HFF-Myc (cell line): ENCODE data around the gene IBA57.

Experiments
- DNase-seq: peaks from one replicate; pipeline ENCODE4 v3.0.0-alpha.2; 2011; ENCODE audit warnings: low read depth; ENCODE audit errors: extremely low read depth
- H3K4me3 ChIP-seq: replicated peaks from 2 replicates; pipeline ENCODE4 v1.5.1; 2011; ENCODE audit warnings: low read depth, mild to moderate bottlenecking, control low read depth, low read length
- TF ChIP-seq, protein P1 (sequence below): IDR thresholded peaks from 2 replicates; pipeline ENCODE4 v1.5.1; 2012; ENCODE audit warnings: mild to moderate bottlenecking, low read depth, low read length, control low read depth; ENCODE audit errors: missing control alignments

The IBA57 gene

DNA sequence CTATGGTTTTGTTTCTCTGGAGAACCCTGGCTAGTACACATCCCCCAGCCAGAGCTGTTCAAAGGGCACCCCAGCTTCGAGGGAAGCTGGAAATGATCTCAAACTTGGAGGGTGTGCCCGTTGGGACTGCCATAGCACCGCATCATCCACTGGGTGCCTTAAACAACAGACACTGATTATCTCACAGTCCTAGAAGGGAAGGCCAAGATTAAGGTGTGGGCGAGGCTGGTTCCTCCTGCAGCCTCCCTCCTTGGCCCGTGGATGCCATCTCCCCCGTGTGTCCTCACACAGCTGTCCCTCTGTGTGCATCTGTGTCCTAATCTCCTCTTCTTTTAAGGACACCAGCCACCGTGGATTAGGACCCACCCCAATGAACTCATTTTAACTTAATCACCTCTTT lies 4.2 kb upstream of the IBA57 start:
- TF ChIP-seq, protein P1, sequence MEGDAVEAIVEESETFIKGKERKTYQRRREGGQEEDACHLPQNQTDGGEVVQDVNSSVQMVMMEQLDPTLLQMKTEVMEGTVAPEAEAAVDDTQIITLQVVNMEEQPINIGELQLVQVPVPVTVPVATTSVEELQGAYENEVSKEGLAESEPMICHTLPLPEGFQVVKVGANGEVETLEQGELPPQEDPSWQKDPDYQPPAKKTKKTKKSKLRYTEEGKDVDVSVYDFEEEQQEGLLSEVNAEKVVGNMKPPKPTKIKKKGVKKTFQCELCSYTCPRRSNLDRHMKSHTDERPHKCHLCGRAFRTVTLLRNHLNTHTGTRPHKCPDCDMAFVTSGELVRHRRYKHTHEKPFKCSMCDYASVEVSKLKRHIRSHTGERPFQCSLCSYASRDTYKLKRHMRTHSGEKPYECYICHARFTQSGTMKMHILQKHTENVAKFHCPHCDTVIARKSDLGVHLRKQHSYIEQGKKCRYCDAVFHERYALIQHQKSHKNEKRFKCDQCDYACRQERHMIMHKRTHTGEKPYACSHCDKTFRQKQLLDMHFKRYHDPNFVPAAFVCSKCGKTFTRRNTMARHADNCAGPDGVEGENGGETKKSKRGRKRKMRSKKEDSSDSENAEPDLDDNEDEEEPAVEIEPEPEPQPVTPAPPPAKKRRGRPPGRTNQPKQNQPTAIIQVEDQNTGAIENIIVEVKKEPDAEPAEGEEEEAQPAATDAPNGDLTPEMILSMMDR: no peak
- DNase-seq: no peak
- H3K4me3 ChIP-seq: no peak overlapping the region

DNA sequence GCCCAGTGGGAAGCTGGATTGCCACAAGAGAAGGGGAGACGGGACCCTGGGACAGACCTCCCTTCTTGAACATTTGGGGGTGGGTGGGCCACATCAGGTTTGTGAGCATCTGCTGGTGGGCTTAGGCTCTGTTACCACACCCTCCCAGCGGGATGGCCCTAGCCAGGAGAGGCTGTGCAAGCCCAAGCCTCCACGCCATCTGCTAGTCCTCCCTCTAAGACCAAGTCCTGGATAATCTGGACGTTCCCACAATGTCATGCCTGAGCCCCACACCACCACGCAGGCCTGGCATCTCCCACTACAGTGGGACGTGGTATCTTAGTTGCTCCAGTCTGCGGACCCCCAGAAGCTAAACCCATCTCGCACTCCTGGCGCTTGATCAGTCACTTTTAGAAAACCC lies 3.7 kb upstream of the IBA57 start:
- H3K4me3 ChIP-seq: no peak overlapping the region
- DNase-seq: no peak
- TF ChIP-seq, protein P1: no peak

DNA sequence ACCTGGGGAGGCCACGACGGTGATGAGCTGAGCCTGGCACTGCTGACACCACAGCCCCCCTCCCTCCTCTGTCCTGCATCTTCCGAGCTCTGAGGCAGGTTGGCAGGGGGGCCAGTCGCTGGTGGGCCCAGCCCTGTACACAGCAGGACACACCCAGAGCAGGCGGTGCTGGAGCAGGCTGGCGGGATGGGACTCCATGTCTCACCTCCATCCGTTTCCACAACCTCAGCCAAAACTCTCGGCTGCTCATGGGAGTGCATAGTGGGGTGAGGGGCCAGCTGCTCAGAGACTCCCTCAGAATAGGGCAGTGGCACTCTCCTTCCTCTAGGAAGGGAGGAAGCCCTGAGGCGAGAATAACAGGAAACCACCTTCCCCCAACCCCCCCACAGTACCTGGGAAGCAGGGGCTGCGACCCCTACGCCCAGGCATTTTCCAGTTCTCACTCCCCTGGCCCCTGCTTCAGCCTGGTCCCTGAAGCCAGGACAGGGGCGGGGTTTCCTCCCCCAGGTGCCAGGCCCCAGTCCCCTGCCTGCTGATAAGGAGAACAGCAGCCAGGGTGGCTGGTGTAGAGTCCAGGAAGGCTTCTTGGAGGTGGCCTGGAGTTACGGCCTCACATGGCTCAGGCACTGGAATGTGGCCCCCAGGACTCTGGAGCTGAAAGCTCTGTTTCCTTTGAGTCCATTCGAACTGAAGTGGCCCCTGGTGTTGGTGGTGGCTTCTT lies 3.2 kb upstream of the IBA57 start:
- no peak overlapping the region for H3K4me3 ChIP-seq
- TF ChIP-seq, protein P1: no peak
- DNase-seq: no peak

DNA sequence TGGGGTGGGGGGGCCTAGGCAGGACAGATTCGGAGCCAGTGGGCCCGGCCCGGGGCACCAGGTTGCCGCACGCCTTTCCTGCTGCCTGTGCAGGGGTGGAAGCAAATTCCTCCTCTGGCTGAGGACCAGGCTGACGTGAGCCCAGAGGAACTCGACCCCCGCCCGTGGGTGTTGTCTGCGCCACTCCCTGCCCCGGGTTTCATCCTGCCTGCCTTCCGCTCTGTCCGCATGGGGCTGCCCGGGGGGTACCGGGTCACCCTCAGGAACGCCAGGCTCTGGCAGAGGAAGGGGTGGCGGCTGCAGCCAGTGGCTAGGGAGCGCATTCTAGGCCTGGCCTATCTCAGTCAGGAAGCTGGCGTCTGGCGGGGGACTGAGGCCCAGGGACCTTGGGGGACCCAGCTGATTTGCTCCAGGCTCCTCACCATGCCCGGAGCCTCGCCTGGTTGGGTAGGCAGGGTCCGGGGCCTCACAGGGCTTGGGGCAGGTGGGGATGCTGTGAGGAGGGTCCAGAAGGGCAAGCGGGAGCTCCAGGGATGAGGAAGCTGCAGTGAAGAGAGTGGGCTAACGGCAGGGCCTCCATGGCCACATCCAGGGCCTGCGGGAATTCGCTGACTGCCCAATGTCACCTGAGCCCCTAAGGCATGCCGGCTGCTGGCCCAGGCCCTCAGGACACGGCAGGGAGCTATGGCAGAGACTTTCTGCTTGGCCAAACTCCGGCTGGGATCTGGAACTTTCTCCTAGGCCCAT lies 2.4 kb upstream of the IBA57 start:
- TF ChIP-seq, protein P1: no peak
- DNase-seq: no peak
- H3K4me3 ChIP-seq: no peak overlapping the region

DNA sequence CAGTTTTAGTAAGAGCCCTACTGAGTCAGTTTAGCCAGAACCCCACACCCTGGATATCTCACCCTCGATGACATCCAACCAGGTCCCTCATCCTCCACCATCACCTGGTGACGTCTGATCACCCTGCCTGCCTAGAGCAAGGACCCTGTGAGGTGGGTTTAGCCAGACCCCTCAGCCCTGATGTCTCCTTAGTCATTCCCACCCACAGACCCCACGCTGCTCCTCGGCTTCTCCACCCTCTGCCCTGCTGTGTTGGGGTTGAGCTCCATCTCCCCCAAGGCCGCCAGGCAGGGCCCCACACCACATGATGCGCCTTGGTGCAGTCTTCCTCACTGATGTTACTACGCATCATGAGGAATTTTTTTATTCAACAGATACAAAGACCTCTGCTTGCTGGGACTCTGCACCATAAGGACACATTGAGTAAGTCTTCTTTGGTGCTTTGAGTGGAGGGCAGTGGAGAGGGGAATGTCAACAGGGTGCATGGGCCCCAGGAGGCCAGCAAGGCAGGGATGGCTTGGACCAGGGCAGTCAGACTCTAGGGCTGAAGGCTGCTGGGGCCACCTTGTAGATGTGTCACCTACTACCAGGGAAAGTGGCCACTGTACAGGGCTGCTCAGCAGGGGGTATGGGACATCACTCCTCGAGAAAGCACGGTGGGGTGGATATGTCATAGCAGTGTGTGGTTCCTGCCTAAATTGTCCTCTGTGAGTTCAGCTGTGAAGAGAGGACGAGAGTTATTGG lies 1.7 kb upstream of the IBA57 start:
- no peak for DNase-seq
- TF ChIP-seq, protein P1: no peak

DNA sequence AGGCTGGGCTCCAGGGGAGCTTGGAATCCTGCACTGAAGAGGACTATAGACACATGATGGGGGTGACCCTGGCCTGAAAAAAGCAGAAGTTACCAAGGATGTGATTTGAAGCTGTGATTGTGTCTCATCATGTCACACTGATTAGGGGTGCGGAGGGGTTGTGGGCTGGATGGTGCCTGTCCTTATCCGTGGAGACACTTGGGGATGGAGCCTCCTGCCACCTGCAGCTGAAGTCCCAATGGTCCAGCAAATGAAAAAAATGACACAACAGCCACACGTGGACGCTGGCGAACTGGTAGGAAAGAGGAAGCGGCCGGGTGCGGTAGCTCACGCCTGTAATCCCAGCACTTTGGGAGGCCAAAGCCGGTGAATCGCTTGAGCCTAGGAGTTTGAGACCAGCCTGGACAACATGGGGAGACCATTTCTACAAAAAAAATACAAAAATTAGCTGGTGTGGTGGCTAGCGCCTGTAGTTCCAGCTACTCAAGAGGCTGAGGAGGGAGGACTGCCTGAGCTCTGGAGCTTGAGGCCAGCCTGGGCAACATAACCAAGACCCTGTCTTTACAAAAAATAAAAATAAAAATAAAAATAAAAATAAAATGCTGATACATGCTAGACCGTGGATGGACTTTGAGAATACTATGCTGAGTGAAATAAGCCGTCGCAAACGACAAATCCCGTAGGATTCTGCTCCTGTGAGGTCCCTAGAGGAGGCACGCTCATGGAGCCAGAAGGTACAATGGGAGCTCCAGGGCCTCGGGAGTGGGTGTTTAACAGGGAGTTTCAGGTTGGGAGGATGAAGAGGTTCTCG lies 838 bp upstream of the IBA57 start:
- H3K4me3 ChIP-seq: peak overlapping the region; percentile 37
- no peak for DNase-seq
- TF ChIP-seq, protein P1: no peak

More for the DNA sequence above, 1.7 kb upstream of the IBA57 start:
- H3K4me3 ChIP-seq: no peak overlapping the region
